Measurements from ENCODE around the gene ZCCHC17. TPM values are rescaled to one million over a fixed set of nuclear protein-coding genes. Genes with fewer than 3 reads are reported as not detected.

ZCCHC17 gene
- total RNA-seq, 1 experiment from 2014 or later, result 30.2 TPM

- intact Hi-C loops (cut with micrococcal nuclease), result no loop called here
- no TSS peak for BruUV-seq (replicated peaks)
- CTCF ChIA-PET, result no interaction called here
These were observed 51.6 kb downstream of the ZCCHC17 start for GRCh38 chr1:31348449-31348848.

DNA sequence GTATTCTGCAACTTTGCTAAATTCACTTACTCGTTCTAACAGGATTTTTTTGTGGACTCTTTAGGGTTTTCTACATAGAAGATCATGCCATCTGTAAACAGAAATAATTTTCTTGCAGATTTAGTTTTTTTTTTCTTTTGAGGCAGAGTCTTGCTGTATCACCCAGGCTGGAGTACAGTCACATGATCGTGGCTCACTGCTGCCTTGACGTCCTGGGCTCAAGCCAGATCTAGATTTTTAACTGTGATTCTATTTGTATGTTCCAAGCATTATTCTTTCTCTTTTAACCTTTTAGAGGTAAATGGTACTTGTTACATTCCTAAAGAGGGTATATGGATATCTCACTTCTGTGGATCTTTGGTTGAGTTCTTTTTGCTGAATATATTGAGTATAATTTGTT is 57.5 kb downstream of the ZCCHC17 start:
- CTCF ChIA-PET, result no interaction called here
- Histone ChIP-seq H3K36me3 (ENCODE audit: low read depth, low read length) (peaks cover 23% of the 10 kb centered on the region), H3K9me3 (ENCODE audit: low read length) (no peaks in the 10 kb centered on the region), H3F3A (ENCODE audit: low read length, unreplicated experiment) (no peaks in the 10 kb centered on the region), H3K9ac (ENCODE audit: low read length) (no peak overlapping the region), H2AFZ (ENCODE audit: low read length) (no peak overlapping the region), H3K79me2 (ENCODE audit: low read length) (no peaks in the 10 kb centered on the region), H3K9me2 (replicated peaks; ENCODE audit: low read length) (no peaks in the 10 kb centered on the region), H3K27me3 (ENCODE audit: low read length) (no peaks in the 10 kb centered on the region), H3K4me1 (ENCODE audit: insufficient read depth, low read length) (no peaks in the 10 kb centered on the region), H3K4me3 (ENCODE audit: low read length) (no peak overlapping the region), H3K27ac (ENCODE audit: low read length) (no peak overlapping the region), H4K20me1 (ENCODE audit: low read length) (no peaks in the 10 kb centered on the region), H3K4me2 (ENCODE audit: low read length) (no peak overlapping the region)
- POLR2A ChIA-PET (ENCODE audit: unreplicated experiment), result no interaction called here
- DNase-seq (no peak), ATAC-seq (no peak)
- no TSS peak for BruUV-seq (replicated peaks)
- intact Hi-C loops (cut with micrococcal nuclease), result no loop called here
- no peak for TF ChIP-seq CTCF (conservative IDR thresholded peaks at IDR 0.05; ENCODE audit: low read depth, low read length)

More at GRCh38 chr1:31348449-31348848, 51.6 kb downstream of the ZCCHC17 start:
- DNase-seq (no peak), ATAC-seq (no peak)
- Histone ChIP-seq H3K4me1 (ENCODE audit: insufficient read depth, low read length) (no peaks in the 10 kb centered on the region), H3K9me2 (replicated peaks; ENCODE audit: low read length) (no peaks in the 10 kb centered on the region), H3K36me3 (ENCODE audit: low read depth, low read length) (peaks cover 14% of the 10 kb centered on the region), H3K27ac (ENCODE audit: low read length) (no peak overlapping the region), H3K4me3 (ENCODE audit: low read length) (no peak overlapping the region), H4K20me1 (ENCODE audit: low read length) (no peaks in the 10 kb centered on the region), H3K9ac (ENCODE audit: low read length) (no peak overlapping the region), H3K9me3 (ENCODE audit: low read length) (no peaks in the 10 kb centered on the region), H3K27me3 (ENCODE audit: low read length) (no peaks in the 10 kb centered on the region), H3K79me2 (ENCODE audit: low read length) (no peaks in the 10 kb centered on the region), H3K4me2 (ENCODE audit: low read length) (no peak overlapping the region), H2AFZ (ENCODE audit: low read length) (no peak overlapping the region), H3F3A (ENCODE audit: low read length, unreplicated experiment) (no peaks in the 10 kb centered on the region)
- TF ChIP-seq EZH2 (IDR thresholded peaks at IDR 0.05; ENCODE audit: low read length, unreplicated experiment) (no peak), CTCF (conservative IDR thresholded peaks at IDR 0.05; ENCODE audit: low read depth, low read length) (no peak), EZH2phosphoT487 (IDR thresholded peaks at IDR 0.05; ENCODE audit: borderline replicate concordance, low read length) (no peak)
- POLR2A ChIA-PET (ENCODE audit: unreplicated experiment), result no interaction called here

DNA sequence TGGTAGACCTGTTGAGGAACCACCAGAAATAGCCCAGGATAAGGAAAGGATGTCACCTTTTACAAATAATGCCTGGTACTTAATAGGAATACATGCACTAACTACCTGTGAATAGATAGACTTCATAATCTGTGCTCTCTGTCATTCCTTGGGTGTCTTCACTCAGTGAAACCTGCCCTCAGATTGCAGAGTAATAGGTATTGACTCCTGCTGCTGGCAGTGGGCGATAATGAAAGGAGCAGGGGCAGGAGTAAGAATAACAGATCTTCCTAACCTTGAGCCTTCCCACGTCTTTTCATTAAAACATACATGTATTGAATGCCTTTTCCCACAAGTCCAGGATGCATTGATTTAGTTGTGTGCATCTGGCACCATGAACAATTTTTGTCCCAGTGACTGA is 59.6 kb downstream of the ZCCHC17 start:
- no peak overlapping the region for H3K4me3 ChIP-seq (ENCODE audit: low read length)
- H3K27ac ChIP-seq (ENCODE audit: low read length), result no peak overlapping the region
- no peaks in the 10 kb centered on the region for H4K20me1 ChIP-seq (ENCODE audit: low read length)
- no peaks in the 10 kb centered on the region for H3K79me2 ChIP-seq (ENCODE audit: low read length)
- intact Hi-C loops (cut with micrococcal nuclease), result no loop called here
- CTCF ChIA-PET, result no interaction called here
- H3K9ac ChIP-seq (ENCODE audit: low read length), result no peak overlapping the region
- no TSS peak for BruUV-seq (replicated peaks)
- H3F3A ChIP-seq (ENCODE audit: low read length, unreplicated experiment), result no peaks in the 10 kb centered on the region
- no peaks in the 10 kb centered on the region for H3K4me1 ChIP-seq (ENCODE audit: insufficient read depth, low read length)
- no peak for ATAC-seq
- no peak for TF ChIP-seq EZH2 (IDR thresholded peaks at IDR 0.05; ENCODE audit: low read length, unreplicated experiment)
- no peak for TF ChIP-seq CTCF (conservative IDR thresholded peaks at IDR 0.05; ENCODE audit: low read depth, low read length)
- TF ChIP-seq EZH2phosphoT487 (IDR thresholded peaks at IDR 0.05; ENCODE audit: borderline replicate concordance, low read length), result no peak
- H2AFZ ChIP-seq (ENCODE audit: low read length), result no peak overlapping the region
- H3K4me2 ChIP-seq (ENCODE audit: low read length), result no peak overlapping the region
- POLR2A ChIA-PET (ENCODE audit: unreplicated experiment), result no interaction called here
- DNase-seq, result no peak
- no peaks in the 10 kb centered on the region for H3K9me2 ChIP-seq (replicated peaks; ENCODE audit: low read length)
- no peaks in the 10 kb centered on the region for H3K9me3 ChIP-seq (ENCODE audit: low read length)
- no peaks in the 10 kb centered on the region for H3K27me3 ChIP-seq (ENCODE audit: low read length)
- H3K36me3 ChIP-seq (ENCODE audit: low read depth, low read length), result peaks cover 19% of the 10 kb centered on the region; the same call in 1 of the 2 replicates

Measured in PC-3 (cell line).